ENCODE measurements around the gene ZNF804A. TPM values are rescaled to one million over a fixed set of nuclear protein-coding genes. Genes with fewer than 3 reads are reported as not detected.
"Not testable (repeated sequence)": the region's sequence is repeated elsewhere in the genome, so short reads cannot be mapped to it uniquely, and the experiment has no call there.

Gene ZNF804A
- total RNA-seq, 3 donors from 2014 or later: 0.14 to 0.70 TPM; not detected in 1

- ATAC-seq: no peak
- H3K36me3 ChIP-seq (ENCODE audit: low read depth): no peaks in the 10 kb centered on the region
- H3K4me3 ChIP-seq: no peak overlapping the region
- intact Hi-C loops (cut with DNase I, micrococcal nuclease): no loop called here
- no peak for TF ChIP-seq CTCF (IDR thresholded peaks at IDR 0.05)
- no peaks in the 10 kb centered on the region for H3K9me3 ChIP-seq
- DNase-seq: no peak
- no peaks in the 10 kb centered on the region for H3K4me1 ChIP-seq (ENCODE audit: low read depth)
Measured at GRCh38 chr2:184875911-184876310, 277.6 kb downstream of the ZNF804A start.

- intact Hi-C loops (cut with DNase I, micrococcal nuclease): no loop called here
Measured at GRCh38 chr2:184877909-184878308, 279.6 kb downstream of the ZNF804A start.

GRCh38 chr2:184879671-184880070, 281.3 kb downstream of the ZNF804A start:
- ATAC-seq: no peak
- no peak for TF ChIP-seq CTCF (IDR thresholded peaks at IDR 0.05)

More at GRCh38 chr2:184877909-184878308, 279.6 kb downstream of the ZNF804A start:
- Histone ChIP-seq H3K9me3 (no peaks in the 10 kb centered on the region), H3K4me3 (no peak overlapping the region), H3K36me3 (ENCODE audit: low read depth) (no peaks in the 10 kb centered on the region), H3K4me1 (ENCODE audit: low read depth) (no peaks in the 10 kb centered on the region)
- TF ChIP-seq CTCF (IDR thresholded peaks at IDR 0.05): no peak
- no peak for ATAC-seq
- no peak for DNase-seq

GRCh38 chr2:184886585-184886984, 288.3 kb downstream of the ZNF804A start:
- H3K36me3 ChIP-seq (ENCODE audit: low read depth); intact Hi-C loops (cut with DNase I, micrococcal nuclease); H3K4me1 ChIP-seq (ENCODE audit: low read depth); ATAC-seq; H3K4me3 ChIP-seq: not testable (repeated sequence)
- peak in 1 of 3 donors; percentile 17 for DNase-seq
- H3K9me3 ChIP-seq: peaks cover 15% of the 10 kb centered on the region

More at GRCh38 chr2:184879671-184880070, 281.3 kb downstream of the ZNF804A start:
- Histone ChIP-seq H3K36me3 (ENCODE audit: low read depth) (no peaks in the 10 kb centered on the region), H3K4me1 (ENCODE audit: low read depth) (no peaks in the 10 kb centered on the region), H3K9me3 (peaks cover 2% of the 10 kb centered on the region), H3K4me3 (no peak overlapping the region)
- no peak for DNase-seq
- intact Hi-C loops (cut with DNase I, micrococcal nuclease): no loop called here

- H3K4me1 ChIP-seq (ENCODE audit: low read depth): no peaks in the 10 kb centered on the region
- DNase-seq: no peak
- H3K36me3 ChIP-seq (ENCODE audit: low read depth): no peaks in the 10 kb centered on the region
- no peak overlapping the region for H3K4me3 ChIP-seq
- intact Hi-C loops (cut with DNase I, micrococcal nuclease): no loop called here
- no peak for TF ChIP-seq CTCF (IDR thresholded peaks at IDR 0.05)
- ATAC-seq: no peak
- peaks cover 13% of the 10 kb centered on the region for H3K9me3 ChIP-seq
Measured at GRCh38 chr2:184890311-184890710, 292.0 kb downstream of the ZNF804A start.

- Histone ChIP-seq H3K4me3 (no peak overlapping the region), H3K4me1 (ENCODE audit: low read depth) (no peaks in the 10 kb centered on the region), H3K9me3 (no peaks in the 10 kb centered on the region), H3K36me3 (ENCODE audit: low read depth) (no peaks in the 10 kb centered on the region)
- no peak for TF ChIP-seq CTCF (IDR thresholded peaks at IDR 0.05)
- no peak for DNase-seq
- intact Hi-C loops (cut with DNase I, micrococcal nuclease): no loop called here
- ATAC-seq: no peak
Measured at GRCh38 chr2:184904991-184905390, 306.7 kb downstream of the ZNF804A start.

Measured in mucosa of descending colon (tissue), 3 donors.